Lung (tissue), 12 donors: ENCODE results near the gene FES. TPM values are rescaled to one million over a fixed set of nuclear protein-coding genes. Genes with fewer than 3 reads are reported as not detected.

Experiments used
- ATAC-seq: fragments of 200-7000 bp; cut with Tn5 transposase; one replicate; pipeline ENCODE4 v1.9.1; 2020; ENCODE audit warnings: moderate number of reproducible peaks; ENCODE audit not compliant: insufficient read depth, low FRiP score
- DNase-seq, 3 donors: peaks; one replicate each; pipeline ENCODE4 v3.0.0-alpha.2; 2013 to 2017
- H3K27ac ChIP-seq, 2 donors: one replicate each; pipeline ENCODE4 v1.5.1; 2013; ENCODE audit warnings: mild to moderate bottlenecking in 2 of 2, moderate library complexity in 2 of 2, control low read depth in 1 of 2, inconsistent platforms in 1 of 2, low read depth in 1 of 2, low read length in 1 of 2
- H3K27me3 ChIP-seq, 3 donors: one replicate each; pipeline ENCODE4 v1.5.1; 2013; ENCODE audit warnings: low read length in 2 of 3; ENCODE audit not compliant: control insufficient read depth in 3 of 3, insufficient read depth in 3 of 3
- H3K36me3 ChIP-seq, 4 donors: one replicate each; pipeline ENCODE4 v1.5.1; 2013; ENCODE audit warnings: low read length in 4 of 4, mild to moderate bottlenecking in 1 of 4, moderate library complexity in 1 of 4; ENCODE audit not compliant: control insufficient read depth in 4 of 4, insufficient read depth in 4 of 4
- H3K4me1 ChIP-seq, 5 donors: one replicate each; pipeline ENCODE4 v1.5.1; 2013; ENCODE audit warnings: low read length in 5 of 5, mild to moderate bottlenecking in 2 of 5, moderate library complexity in 1 of 5; ENCODE audit not compliant: control insufficient read depth in 5 of 5, insufficient read depth in 5 of 5
- H3K4me3 ChIP-seq: one replicate; pipeline ENCODE4 v1.5.1; 2013; ENCODE audit warnings: mild to moderate bottlenecking, control low read depth, moderate library complexity
- H3K9ac ChIP-seq, 2 donors: one replicate each; pipeline ENCODE4 v1.5.1; 2013; ENCODE audit warnings: low read length in 2 of 2, control low read depth in 1 of 2; ENCODE audit not compliant: insufficient read depth in 1 of 2
- H3K9me3 ChIP-seq, 4 donors: one replicate each; pipeline ENCODE4 v1.5.1; 2013; ENCODE audit warnings: low read length in 3 of 4, mild to moderate bottlenecking in 1 of 4, moderate library complexity in 1 of 4; ENCODE audit not compliant: control insufficient read depth in 4 of 4, insufficient read depth in 3 of 4
- WGBS, 2 donors: extraction: QIAGEN DNeasy Blood & Tissue Kit; methylation state at CpG; one replicate each; pipeline ENCODE4 v1.1.7; 2013; 5-methylcytosine and 5-hydroxymethylcytosine counted together
- polyA plus RNA-seq, 2 donors: library from polyadenylated mRNA; stranded (reverse); fragments of 200-250 nt; gene quantifications; one replicate each; pipeline ENCODE4 v1.2.1, GENCODE V29; 2013
- total RNA-seq, 2 donors: library from RNA; depleted of rRNA in 1 of 2; stranded (reverse); fragments of >200 nt in 1 of 2; gene quantifications; one replicate each; pipeline ENCODE4 v1.2.1, GENCODE V29; 2014 to 2021
- TF ChIP-seq, protein P1 (sequence below): IDR thresholded peaks from 2 replicates; pipeline ENCODE4 v1.5.1; 2012; ENCODE audit warnings: mild to moderate bottlenecking; ENCODE audit errors: control extremely low read depth, extremely low read depth
- donor health status: control.
- donor health status: control.
- donor health status: Bipolar disorder and iron deficiency.
- donor health status: healthy.
- donor health status: DM: yes; HTN: yes; CAD: no.

The FES gene
- total and polyA plus RNA-seq, 4 donors = 25.7 to 104 (median 55.5) TPM

DNA sequence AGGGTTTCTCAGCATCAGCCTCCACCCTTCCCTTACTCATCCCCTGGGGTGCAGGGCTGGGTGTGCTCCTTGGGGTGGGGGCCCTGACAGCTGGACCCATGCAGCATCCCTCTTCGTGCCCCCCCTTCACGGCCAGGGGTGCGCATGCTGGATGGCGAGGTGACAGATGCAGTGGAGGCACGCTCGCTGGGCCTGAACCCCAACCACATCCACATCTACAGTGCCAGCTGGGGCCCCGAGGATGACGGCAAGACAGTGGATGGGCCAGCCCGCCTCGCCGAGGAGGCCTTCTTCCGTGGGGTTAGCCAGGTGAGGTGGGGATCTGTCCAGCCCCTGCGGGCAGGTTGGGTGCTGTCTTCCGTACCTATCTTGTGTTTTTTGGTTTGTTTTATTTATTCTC, 6.3 kb upstream of the FES start:
- Histone ChIP-seq H3K9ac (no peak overlapping the region), H3K27me3 (no peaks in the 10 kb centered on the region), H3K4me3 (no peak overlapping the region), H3K4me1 (peaks cover 0 to 19% (median 14%) of the 10 kb centered on the region in 5 donors), H3K36me3 (peaks cover 16 to 70% (median 32%) of the 10 kb centered on the region in 4 donors), H3K27ac (no peak overlapping the region), H3K9me3 (no peaks in the 10 kb centered on the region)
- TF ChIP-seq, protein P1, sequence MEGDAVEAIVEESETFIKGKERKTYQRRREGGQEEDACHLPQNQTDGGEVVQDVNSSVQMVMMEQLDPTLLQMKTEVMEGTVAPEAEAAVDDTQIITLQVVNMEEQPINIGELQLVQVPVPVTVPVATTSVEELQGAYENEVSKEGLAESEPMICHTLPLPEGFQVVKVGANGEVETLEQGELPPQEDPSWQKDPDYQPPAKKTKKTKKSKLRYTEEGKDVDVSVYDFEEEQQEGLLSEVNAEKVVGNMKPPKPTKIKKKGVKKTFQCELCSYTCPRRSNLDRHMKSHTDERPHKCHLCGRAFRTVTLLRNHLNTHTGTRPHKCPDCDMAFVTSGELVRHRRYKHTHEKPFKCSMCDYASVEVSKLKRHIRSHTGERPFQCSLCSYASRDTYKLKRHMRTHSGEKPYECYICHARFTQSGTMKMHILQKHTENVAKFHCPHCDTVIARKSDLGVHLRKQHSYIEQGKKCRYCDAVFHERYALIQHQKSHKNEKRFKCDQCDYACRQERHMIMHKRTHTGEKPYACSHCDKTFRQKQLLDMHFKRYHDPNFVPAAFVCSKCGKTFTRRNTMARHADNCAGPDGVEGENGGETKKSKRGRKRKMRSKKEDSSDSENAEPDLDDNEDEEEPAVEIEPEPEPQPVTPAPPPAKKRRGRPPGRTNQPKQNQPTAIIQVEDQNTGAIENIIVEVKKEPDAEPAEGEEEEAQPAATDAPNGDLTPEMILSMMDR = no peak
- 94 to 96% methylated on average over 14 of the region's 14 CpGs for WGBS, 2 donors
- DNase-seq (no peak), ATAC-seq (no peak)

DNA sequence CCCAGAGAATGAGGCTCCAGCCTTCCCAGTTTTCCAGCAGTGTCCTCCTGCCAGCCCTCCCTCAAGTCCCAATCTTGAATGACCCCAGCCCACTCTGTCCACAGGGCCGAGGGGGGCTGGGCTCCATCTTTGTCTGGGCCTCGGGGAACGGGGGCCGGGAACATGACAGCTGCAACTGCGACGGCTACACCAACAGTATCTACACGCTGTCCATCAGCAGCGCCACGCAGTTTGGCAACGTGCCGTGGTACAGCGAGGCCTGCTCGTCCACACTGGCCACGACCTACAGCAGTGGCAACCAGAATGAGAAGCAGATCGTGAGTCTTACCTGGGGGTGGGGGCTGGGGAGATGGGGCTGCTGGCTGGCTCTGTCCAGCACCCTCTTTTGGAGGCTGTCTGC, 5.6 kb upstream of the FES start:
- TF ChIP-seq, protein P1 = no peak
- Histone ChIP-seq H3K36me3 (peaks cover 16 to 70% (median 32%) of the 10 kb centered on the region in 4 donors), H3K9me3 (no peaks in the 10 kb centered on the region), H3K4me1 (peaks cover 0 to 19% (median 14%) of the 10 kb centered on the region in 5 donors), H3K4me3 (no peak overlapping the region), H3K27ac (no peak overlapping the region), H3K9ac (no peak overlapping the region), H3K27me3 (no peaks in the 10 kb centered on the region)
- DNase-seq (no peak), ATAC-seq (no peak)
- 94% methylated on average over 15 of the region's 15 CpGs for WGBS, 2 donors

DNA sequence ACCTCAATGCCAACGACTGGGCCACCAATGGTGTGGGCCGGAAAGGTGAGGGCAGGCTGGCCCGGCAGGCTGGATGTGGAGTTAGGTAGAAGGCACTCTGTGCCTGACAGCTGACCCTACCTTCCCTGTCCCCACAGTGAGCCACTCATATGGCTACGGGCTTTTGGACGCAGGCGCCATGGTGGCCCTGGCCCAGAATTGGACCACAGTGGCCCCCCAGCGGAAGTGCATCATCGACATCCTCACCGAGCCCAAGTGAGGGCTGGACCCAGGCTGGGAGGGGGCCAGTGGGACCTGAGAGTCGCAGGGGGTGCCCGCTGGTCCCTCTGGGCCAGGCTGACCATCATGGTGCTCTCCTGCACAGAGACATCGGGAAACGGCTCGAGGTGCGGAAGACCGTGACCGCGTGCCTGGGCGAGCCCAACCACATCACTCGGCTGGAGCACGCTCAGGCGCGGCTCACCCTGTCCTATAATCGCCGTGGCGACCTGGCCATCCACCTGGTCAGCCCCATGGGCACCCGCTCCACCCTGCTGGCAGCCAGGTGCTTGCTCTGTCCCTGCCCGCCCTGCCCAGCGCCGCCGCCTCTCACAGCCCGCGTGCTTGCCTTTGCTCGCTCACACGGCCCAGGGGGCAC, 4.5 kb upstream of the FES start:
- no peak overlapping the region for H3K4me3 ChIP-seq
- H3K9me3 ChIP-seq = no peaks in the 10 kb centered on the region
- peaks cover 0 to 18% (median 9%) of the 10 kb centered on the region in 5 donors for H3K4me1 ChIP-seq
- H3K9ac ChIP-seq = no peak overlapping the region
- no peak overlapping the region for H3K27ac ChIP-seq
- 95 to 96% methylated on average over 35 of the region's 35 CpGs for WGBS, 2 donors
- H3K27me3 ChIP-seq = no peaks in the 10 kb centered on the region
- ATAC-seq (no peak), DNase-seq (no peak)
- TF ChIP-seq, protein P1 = no peak
- peaks cover 16 to 70% (median 32%) of the 10 kb centered on the region in 4 donors for H3K36me3 ChIP-seq
